Thyroid gland (tissue), 4 donors: ENCODE data around the gene CCDC7.

Experiments used
- POLR2A ChIP-seq, 2 donors: fragments of 450-650 bp; IDR thresholded peaks; one replicate each; pipeline ENCODE4 v1.6.1; 2017; ENCODE audit warnings: antibody characterized with exemption in 2 of 2, mild to moderate bottlenecking in 2 of 2, moderate library complexity in 1 of 2
- TF ChIP-seq, protein P1 (sequence below), 6 experiments: fragments of 200-600 bp in 3 of 6; fragments of 450-650 bp in 3 of 6; sonication (generic) in 3 of 6; IDR thresholded peaks; one replicate each; pipeline ENCODE4 v1.5.1; 2016 to 2019; ENCODE audit warnings: antibody characterized with exemption in 6 of 6, mild to moderate bottlenecking in 2 of 6, inconsistent platforms in 1 of 6, moderate library complexity in 1 of 6

DNA sequence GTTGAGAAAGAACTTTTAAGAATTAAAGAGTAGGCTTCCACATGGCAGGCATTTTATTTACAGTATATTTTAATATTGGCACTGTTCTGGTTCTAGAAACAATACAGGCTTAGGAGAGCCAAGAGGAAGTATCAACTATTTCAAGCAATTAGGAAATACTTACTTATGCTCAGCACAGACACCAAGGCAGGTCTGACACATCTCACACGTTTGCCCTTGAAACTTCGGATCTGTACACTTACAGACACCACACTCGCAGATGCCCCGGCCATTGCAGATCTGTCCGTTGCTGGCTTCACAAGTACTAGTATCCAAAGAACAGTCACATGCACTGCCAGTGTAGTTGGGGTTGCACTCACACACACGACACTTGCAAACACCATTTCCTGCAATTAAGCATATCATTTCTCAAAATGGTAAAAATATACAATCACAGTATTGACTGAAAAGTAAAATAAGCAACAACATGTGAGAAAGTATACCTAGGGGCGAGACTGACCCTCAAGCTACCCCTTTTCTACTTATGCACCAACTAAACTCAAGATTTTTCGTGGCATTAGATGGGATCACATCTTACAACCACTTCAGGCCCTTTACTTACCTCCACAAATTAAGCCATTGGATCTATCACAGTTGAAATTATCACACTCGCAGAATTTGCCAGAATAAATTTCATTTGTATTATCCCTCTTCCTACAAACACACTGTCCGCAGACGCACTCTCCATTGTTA, 465.5 kb downstream of the CCDC7 start:
- no peak for TF ChIP-seq POLR2A (IDR thresholded peaks at IDR 0.05)
- TF ChIP-seq, protein P1, sequence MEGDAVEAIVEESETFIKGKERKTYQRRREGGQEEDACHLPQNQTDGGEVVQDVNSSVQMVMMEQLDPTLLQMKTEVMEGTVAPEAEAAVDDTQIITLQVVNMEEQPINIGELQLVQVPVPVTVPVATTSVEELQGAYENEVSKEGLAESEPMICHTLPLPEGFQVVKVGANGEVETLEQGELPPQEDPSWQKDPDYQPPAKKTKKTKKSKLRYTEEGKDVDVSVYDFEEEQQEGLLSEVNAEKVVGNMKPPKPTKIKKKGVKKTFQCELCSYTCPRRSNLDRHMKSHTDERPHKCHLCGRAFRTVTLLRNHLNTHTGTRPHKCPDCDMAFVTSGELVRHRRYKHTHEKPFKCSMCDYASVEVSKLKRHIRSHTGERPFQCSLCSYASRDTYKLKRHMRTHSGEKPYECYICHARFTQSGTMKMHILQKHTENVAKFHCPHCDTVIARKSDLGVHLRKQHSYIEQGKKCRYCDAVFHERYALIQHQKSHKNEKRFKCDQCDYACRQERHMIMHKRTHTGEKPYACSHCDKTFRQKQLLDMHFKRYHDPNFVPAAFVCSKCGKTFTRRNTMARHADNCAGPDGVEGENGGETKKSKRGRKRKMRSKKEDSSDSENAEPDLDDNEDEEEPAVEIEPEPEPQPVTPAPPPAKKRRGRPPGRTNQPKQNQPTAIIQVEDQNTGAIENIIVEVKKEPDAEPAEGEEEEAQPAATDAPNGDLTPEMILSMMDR (IDR thresholded peaks at IDR 0.05), result no peak
